ENCODE results near the gene PSMB7.
A peak's percentile ranks its signal among the peaks of the same experiment; 100 is the strongest.

PSMB7 gene

GRCh38 chr9:124326378-124326777, 88.9 kb downstream of the PSMB7 start:
- no peak for DNase-seq (ENCODE audit: low read depth)

DNA sequence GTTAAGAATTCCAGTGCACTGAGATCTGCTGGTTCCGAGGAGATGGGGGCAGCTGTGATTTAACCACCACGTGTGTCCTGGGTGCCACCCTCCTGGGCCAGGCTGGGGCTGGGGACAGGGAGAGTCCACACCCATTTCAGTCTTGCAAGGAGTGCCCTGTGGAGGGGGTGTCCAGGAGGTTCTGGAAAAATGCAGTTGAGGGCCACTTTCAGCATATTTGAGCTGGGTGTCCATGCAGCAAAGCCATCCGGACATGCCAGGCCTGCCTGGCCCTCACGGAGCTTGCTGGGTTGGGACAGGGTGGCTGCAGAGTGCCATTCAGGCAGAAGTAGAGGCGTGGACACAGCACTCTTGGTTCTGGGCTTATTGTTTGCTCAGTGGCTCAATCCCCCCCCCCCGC, 89.4 kb downstream of the PSMB7 start:
- no peak for DNase-seq (ENCODE audit: low read depth)

- DNase-seq (ENCODE audit: low read depth) = no peak
These were observed 91.3 kb downstream of the PSMB7 start for GRCh38 chr9:124323904-124324303.

DNA sequence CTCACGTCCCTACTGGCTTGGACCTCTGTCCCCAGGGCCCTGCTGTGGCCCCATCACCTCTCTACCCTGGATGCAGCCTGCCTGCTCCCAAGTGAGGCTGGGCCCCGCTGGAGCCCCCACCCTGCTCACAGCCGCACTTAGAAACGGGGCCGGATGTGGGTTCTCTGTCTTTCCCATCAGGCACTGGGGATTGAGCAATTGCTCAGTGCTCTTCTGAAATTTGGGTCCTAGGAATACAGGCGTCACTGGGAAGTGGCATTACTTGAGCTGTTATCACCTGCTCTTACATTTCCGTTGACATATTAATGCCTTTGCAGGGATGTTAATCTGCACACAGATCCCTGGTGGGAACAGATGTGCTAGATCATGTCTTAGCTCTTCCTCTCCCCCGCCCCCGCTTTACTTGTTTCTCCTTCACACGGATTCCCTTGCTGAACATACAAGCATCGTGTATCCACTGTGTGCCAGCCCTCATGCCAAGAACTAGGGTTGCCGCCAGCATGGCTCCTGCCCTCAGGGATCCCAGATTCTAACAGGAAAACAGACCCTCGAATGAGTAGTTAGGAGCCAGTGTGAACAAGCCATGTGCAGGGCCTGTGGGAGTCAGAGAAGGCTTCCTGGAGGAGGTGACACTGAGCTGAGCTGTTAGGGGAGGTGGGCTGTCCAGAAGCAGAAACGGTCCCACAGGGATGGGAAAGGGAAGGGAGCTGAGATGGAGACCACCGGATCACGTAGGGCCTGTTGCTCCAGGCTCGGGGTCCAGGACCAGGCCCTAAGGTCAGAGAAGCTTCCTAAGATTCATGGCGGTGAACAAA, 92.4 kb downstream of the PSMB7 start:
- no peak for DNase-seq (ENCODE audit: low read depth)

- DNase-seq (ENCODE audit: low read depth) = no peak
These were observed 93.3 kb downstream of the PSMB7 start for GRCh38 chr9:124321935-124322334.

GRCh38 chr9:124321416-124321815, 93.8 kb downstream of the PSMB7 start:
- no peak for DNase-seq (ENCODE audit: low read depth)

- peak; percentile 9 for DNase-seq (ENCODE audit: low read depth)
These were observed 94.9 kb downstream of the PSMB7 start for GRCh38 chr9:124320062-124320973.

- no peak for DNase-seq (ENCODE audit: low read depth)
These were observed 99.4 kb downstream of the PSMB7 start for GRCh38 chr9:124315882-124316281.

DNA sequence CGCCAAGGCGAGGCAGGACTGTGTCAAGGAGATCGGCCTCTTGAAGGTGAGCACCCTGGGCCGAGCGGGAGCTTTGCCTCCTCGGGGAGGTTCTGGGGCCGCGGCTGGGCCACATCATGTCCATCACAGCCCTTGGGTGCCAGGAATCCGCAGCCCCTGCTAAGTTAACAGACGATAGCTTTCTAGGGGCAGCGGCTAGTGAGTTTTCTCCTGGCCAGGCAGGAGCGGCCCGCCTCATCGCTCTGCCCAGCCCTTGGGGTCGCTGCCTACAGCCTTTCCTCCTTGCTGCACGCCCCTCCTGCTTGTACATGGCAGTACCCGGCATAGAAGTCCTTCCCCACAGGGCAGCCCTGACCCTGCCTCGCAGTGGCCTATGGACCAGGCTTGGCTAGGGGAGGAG, 101.3 kb downstream of the PSMB7 start:
- no peak for DNase-seq (ENCODE audit: low read depth)

- DNase-seq (ENCODE audit: low read depth) = no peak
These were observed 102.7 kb downstream of the PSMB7 start for GRCh38 chr9:124312290-124313265.

- DNase-seq (ENCODE audit: low read depth) = no peak
These were observed 104.0 kb downstream of the PSMB7 start for GRCh38 chr9:124311283-124311682.

DNA sequence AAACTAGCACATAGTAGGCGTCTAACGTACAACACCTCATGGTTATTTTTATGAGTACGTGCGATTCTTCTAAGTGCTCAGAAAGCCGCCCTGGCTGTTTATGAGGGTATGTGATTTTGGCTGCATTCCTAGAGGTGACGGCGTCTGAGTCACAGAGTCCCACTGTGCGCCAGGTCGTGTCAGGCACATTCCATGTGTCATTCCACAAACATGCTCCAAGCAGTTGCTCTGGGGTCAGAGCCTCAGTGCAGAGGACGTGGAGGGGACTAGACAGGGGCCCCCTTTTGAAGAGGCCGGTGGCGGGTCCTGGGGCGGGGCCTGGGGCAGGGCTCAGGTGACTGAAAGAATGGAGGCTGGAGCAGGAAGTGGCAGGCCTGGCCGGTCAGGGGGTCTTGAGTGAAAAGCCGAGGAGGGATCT, 105.6 kb downstream of the PSMB7 start:
- no peak for DNase-seq (ENCODE audit: low read depth)

GRCh38 chr9:124308606-124309491, 106.4 kb downstream of the PSMB7 start:
- DNase-seq (ENCODE audit: low read depth) = no peak

DNA sequence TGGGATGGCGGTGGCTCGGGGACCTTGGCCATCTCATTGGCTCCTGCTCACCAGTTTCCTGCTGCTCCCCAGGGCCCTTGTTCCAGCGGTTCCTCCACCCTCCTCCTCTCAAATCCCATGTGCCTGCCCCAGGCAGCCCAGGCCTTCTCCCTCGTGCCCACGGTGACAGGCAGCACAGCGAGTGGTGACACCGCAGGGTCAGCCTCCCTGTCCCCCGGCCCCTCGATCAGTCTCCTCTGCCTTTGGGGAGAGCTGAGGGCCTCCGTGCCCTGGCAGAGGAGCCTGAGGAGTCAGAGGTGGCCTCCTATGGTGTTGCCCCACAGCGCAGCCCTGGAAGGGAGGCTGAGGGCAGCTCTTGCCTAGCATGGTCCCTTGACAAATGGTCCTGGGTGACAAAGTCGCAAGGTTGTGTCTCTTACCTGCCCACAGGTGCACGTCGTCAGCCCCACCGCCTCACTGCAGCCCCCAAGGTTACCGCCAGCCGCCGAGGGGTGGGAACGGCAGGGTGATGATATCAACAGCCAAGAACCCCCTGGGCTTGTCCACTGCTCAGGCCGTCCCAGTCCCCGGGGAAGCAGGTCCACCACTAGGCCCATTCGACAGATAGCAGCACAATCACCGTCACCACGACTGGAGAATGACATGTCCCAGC, 107.7 kb downstream of the PSMB7 start:
- no peak for DNase-seq (ENCODE audit: low read depth)

- DNase-seq (ENCODE audit: low read depth) = no peak
These were observed 109.0 kb downstream of the PSMB7 start for GRCh38 chr9:124306098-124306735.

GRCh38 chr9:124304285-124304684, 111.0 kb downstream of the PSMB7 start:
- no peak for DNase-seq (ENCODE audit: low read depth)

- DNase-seq (ENCODE audit: low read depth) = no peak
These were observed 111.5 kb downstream of the PSMB7 start for GRCh38 chr9:124303762-124304161.

All from stimulated activated CD8-positive, alpha-beta memory T cell treated with anti-CD3 and anti-CD28 coated beads, Interleukin-15, amount 100 ng/mL, for 24 hours (primary cell).